Glomerular visceral epithelial cell (primary cell): Measurements from ENCODE around the gene FGFR1OP2.
A peak's percentile ranks its signal among the peaks of the same experiment; 100 is the strongest.

ENCODE experiments used
- DNase-seq: peaks from one replicate; pipeline ENCODE4 v3.0.0-alpha.2; 2016; ENCODE audit errors: extremely low spot score

FGFR1OP2 gene

GRCh38 chr12:27003421-27004381 lies 65.4 kb downstream of the FGFR1OP2 start:
- DNase-seq: no peak

DNA sequence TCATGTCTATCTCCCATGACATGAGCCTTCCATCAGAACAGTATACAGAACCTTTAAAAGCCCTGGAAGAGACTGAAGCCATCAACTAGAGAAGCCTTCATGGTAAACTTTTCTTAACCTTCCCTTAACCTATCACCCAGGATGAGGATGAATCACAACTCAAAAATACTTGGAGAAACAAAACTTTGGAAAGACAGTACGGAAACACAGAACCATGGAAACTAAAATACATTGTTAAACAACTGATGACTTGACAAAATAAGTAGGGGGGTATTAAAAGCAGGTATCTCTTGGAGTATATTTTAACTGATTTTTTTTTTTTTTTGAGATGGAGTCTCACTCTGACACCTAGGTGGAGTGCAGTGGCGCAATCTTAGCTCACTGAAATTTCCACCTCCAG lies 67.2 kb downstream of the FGFR1OP2 start:
- no peak for DNase-seq

DNA sequence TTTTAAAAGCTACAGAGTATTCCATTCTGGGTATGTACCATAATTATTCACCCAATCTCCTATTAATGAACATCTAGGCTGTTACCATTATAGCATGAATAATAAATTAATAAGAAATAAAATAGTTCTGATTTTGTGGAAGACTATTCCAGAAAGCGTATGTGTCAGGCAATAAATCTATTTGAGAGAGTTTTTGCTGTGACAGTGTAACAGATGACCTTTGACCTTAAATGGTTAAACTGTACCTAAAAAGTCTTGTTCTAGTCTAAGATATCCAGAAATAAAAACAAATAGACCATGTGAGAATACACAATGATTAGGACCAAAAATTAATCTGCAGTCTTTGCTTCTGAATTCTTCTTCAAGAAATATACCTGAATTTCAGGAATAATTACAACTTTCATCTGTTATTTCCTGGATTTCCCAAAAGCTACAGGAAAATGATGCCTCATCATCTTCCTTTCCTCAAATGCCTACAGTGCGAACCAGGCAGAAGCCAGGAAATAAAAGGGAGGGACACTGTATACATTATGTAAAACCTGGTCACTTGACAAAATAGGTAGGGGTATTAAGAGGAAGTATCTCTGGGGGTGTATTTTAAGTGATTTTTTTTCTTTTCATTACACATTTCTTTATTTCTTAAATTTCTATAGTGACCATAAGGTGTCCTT lies 68.7 kb downstream of the FGFR1OP2 start:
- DNase-seq: no peak

- no peak for DNase-seq
Observed at GRCh38 chr12:27008081-27008480, 69.8 kb downstream of the FGFR1OP2 start.

GRCh38 chr12:27009881-27010301 lies 71.6 kb downstream of the FGFR1OP2 start:
- DNase-seq: peak; percentile 12

GRCh38 chr12:27012239-27012981 lies 74.1 kb downstream of the FGFR1OP2 start:
- DNase-seq: no peak

GRCh38 chr12:27012982-27013255 lies 74.6 kb downstream of the FGFR1OP2 start:
- no peak for DNase-seq

DNA sequence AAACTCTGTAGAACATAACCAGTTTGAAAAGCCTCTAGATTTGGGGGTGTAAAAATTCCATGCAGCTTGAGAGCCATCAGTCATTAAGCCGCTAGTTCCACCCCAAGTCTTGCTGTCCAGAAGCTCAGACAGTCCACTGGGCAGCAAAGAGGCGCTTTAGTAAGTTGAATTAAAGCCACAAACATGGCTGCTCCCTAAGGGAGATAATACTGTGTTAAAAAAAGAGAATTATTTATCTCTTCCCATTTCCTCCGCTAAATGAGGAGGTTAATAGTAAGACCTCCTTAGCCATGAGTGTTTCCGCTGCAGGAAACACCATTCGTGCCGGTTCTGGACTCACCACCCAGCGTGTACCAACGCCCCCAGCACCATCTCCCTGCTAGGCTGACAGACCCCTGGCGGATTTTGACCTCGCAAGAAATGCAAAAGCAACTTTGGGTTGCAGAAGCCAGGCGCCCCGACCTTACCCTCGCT lies 75.4 kb downstream of the FGFR1OP2 start:
- no peak for DNase-seq

- DNase-seq: peak; percentile 89
Observed at GRCh38 chr12:27014085-27014858, 76.0 kb downstream of the FGFR1OP2 start, which contains the start of gene TM7SF3. Gene TM7SF3 (minus strand): TSS chr12:27014384. CDS start chr12:27014168, 216 bp downstream.

DNA sequence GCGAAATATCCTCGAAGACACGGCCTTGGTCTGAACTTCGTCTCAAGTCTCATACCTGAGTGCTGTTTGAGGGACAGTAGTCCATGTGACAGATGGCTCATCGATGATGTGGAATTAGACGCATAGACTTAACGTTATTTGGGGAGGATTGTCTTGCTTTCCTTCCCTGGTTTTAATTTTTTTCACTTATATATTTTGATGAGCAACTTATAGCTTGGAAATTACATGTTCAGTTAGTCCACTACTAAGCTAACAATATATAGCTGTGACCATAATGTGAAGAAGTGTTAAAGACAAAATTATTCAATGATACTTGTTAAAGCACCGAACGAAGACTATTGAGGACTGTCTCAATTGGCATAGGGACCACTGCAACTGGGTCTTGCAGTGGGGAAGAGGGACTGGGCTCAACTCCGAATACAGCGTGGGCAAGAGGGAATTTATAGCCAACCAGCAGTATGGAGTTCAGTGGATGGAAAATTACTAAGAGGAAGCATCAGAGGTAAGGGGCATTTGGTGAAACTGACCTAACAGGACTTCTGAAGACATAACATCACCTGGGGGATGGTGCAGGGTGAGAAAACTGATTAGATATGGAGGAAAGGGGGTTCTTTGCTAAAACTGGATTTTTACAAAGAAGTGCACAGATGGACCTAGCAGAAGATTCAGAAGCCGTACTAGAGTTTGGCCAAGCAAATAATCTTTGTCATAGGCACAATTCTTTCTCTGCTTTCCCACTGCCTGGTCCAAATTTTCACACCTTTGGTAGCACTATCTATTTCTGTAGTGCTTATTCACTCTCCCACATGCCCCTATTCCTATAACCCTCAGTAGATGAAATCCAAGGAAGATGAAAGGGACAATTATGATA lies 76.8 kb downstream of the FGFR1OP2 start:
- DNase-seq: no peak

DNA sequence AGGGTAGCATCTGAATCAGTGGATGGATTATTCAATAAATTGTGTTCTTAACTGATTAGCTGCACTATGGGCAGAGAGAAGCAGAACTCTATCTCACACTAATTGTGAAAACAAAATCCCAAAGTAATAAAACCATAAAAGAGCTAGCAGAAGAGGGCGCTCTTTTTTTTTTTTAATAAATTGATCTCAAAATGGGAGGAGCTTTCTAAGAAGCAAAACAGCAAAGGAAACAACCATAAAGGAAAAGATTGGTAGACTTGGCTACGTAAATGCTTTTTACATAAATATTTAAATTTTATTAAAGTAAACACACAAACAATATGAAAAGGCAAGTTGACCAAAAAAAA lies 77.4 kb downstream of the FGFR1OP2 start:
- DNase-seq: peak; percentile 38
